IMR-90 (cell line): ENCODE results near the gene ARPC2. TPM values are rescaled to one million over a fixed set of nuclear protein-coding genes. Genes with fewer than 3 reads are reported as not detected.

Source experiments
- ATAC-seq: fragments of 200-7000 bp; cut with Tn5 transposase; 2 replicates; pipeline ENCODE4 v1.9.1; 2020; ENCODE audit warnings: low read depth, mild to moderate bottlenecking, moderate library complexity
- BruUV-seq: library from RNA; stranded (reverse); fragments of 400-500 nt; replicated peaks from 2 replicates; lab custom pipeline; 2021; lab: Mats Ljungman, UMichigan
- CTCF ChIA-PET: fragments of 300-600 bp; formaldehyde crosslinking; extraction: SDS; loops from one replicate; lab custom pipeline; 2021; ENCODE audit warnings: antibody characterized with exemption; lab: Yijun Ruan, JAX
- POLR2A ChIA-PET: fragments of 300-600 bp; sonication (Branson Sonifier 250); formaldehyde crosslinking; loops from one replicate; lab custom pipeline; 2022; ENCODE audit warnings: antibody characterized with exemption; ENCODE audit not compliant: unreplicated experiment; lab: Charles Lee
- DNase-seq: peaks from one replicate; pipeline ENCODE4 v3.0.0; 2013
- H2AFZ ChIP-seq: replicated peaks from 2 replicates; pipeline ENCODE3; 2013; ENCODE audit warnings: low read length, mild to moderate bottlenecking; ENCODE audit not compliant: poor library complexity
- H2AK5ac ChIP-seq: 2 replicates; pipeline ENCODE4 v1.6.1; 2013; ENCODE audit warnings: low read depth, low read length, inconsistent platforms
- H2AK9ac ChIP-seq: replicated peaks from 2 replicates; pipeline ENCODE3; 2013; ENCODE audit warnings: mild to moderate bottlenecking, low read depth, low read length, moderate library complexity; ENCODE audit not compliant: poor library complexity
- H2BK120ac ChIP-seq: 2 replicates; pipeline ENCODE4 v1.6.1; 2013; ENCODE audit warnings: low read depth, low read length, inconsistent platforms
- H2BK15ac ChIP-seq: 3 replicates; pipeline ENCODE4 v1.6.1; 2013; ENCODE audit warnings: low read depth, low read length, inconsistent platforms
- H2BK20ac ChIP-seq: 2 replicates; pipeline ENCODE4 v1.6.1; 2013; ENCODE audit warnings: low read depth, mild to moderate bottlenecking, inconsistent platforms, low read length, moderate library complexity
- H2BK5ac ChIP-seq: 2 replicates; pipeline ENCODE4 v1.6.1; 2013; ENCODE audit warnings: mild to moderate bottlenecking, low read depth, low read length, inconsistent platforms; ENCODE audit not compliant: poor library complexity, severe bottlenecking
- H3K14ac ChIP-seq: replicated peaks from 2 replicates; pipeline ENCODE4 v1.6.1; 2013; ENCODE audit warnings: low read depth, low read length, inconsistent platforms
- H3K18ac ChIP-seq: 2 replicates; pipeline ENCODE4 v1.6.1; 2013; ENCODE audit warnings: low read depth, low read length, control low read depth
- H3K23ac ChIP-seq: 2 replicates; pipeline ENCODE4 v1.6.1; 2013; ENCODE audit warnings: low read depth, low read length, inconsistent platforms
- H3K27ac ChIP-seq: 2 replicates; pipeline ENCODE4 v1.5.1; 2013; ENCODE audit warnings: mild to moderate bottlenecking, control low read depth, low read length; ENCODE audit not compliant: insufficient read depth
- H3K27me3 ChIP-seq: 2 replicates; pipeline ENCODE4 v1.6.1; 2013; ENCODE audit warnings: low read length; ENCODE audit not compliant: control insufficient read depth, insufficient read depth
- H3K36me3 ChIP-seq: 2 replicates; pipeline ENCODE4 v1.6.1; 2013; ENCODE audit warnings: low read length, mixed read lengths; ENCODE audit not compliant: control insufficient read depth, insufficient read depth
- H3K4ac ChIP-seq: 2 replicates; pipeline ENCODE4 v1.6.1; 2013; ENCODE audit warnings: low read depth, low read length, inconsistent platforms
- H3K4me1 ChIP-seq: 2 replicates; pipeline ENCODE4 v1.6.1; 2013; ENCODE audit warnings: low read length, mixed read lengths; ENCODE audit not compliant: control insufficient read depth, insufficient read depth
- H3K4me2 ChIP-seq: 2 replicates; pipeline ENCODE4 v1.6.1; 2013; ENCODE audit warnings: low read depth, mild to moderate bottlenecking, control low read depth, low read length, moderate library complexity
- H3K4me3 ChIP-seq: 2 replicates; pipeline ENCODE4 v1.5.1; 2013; ENCODE audit warnings: low read depth, mild to moderate bottlenecking, control low read depth, low read length, moderate library complexity; ENCODE audit not compliant: insufficient read depth
- H3K56ac ChIP-seq: 2 replicates; pipeline ENCODE4 v1.6.1; 2013; ENCODE audit warnings: low read length, inconsistent platforms; ENCODE audit not compliant: insufficient read depth; ENCODE audit errors: extremely low read depth
- H3K79me1 ChIP-seq, 2 experiments: 2 replicates each; pipeline ENCODE4 v1.6.1; 2013; ENCODE audit warnings: low read length in 2 of 2, inconsistent platforms in 1 of 2, low read depth in 1 of 2
- H3K9ac ChIP-seq: 2 replicates; pipeline ENCODE4 v1.6.1; 2013; ENCODE audit warnings: low read depth, low read length, control low read depth
- H3K9me1 ChIP-seq: 2 replicates; pipeline ENCODE4 v1.6.1; 2013; ENCODE audit warnings: low read length, inconsistent platforms; ENCODE audit not compliant: insufficient read depth
- H3K9me3 ChIP-seq: 2 replicates; pipeline ENCODE4 v1.6.1; 2013; ENCODE audit warnings: low read length; ENCODE audit not compliant: control insufficient read depth, insufficient read depth
- H4K20me1 ChIP-seq: 2 replicates; pipeline ENCODE4 v1.6.1; 2013; ENCODE audit warnings: low read length, inconsistent platforms; ENCODE audit not compliant: insufficient read depth
- H4K5ac ChIP-seq: 2 replicates; pipeline ENCODE4 v1.6.1; 2013; ENCODE audit warnings: mild to moderate bottlenecking, low read depth, low read length, control low read depth
- H4K8ac ChIP-seq, 2 experiments: 2 replicates each; pipeline ENCODE4 v1.6.1; 2013; ENCODE audit warnings: low read depth in 2 of 2, low read length in 2 of 2, control low read depth in 1 of 2, inconsistent platforms in 1 of 2
- H4K91ac ChIP-seq: 2 replicates; pipeline ENCODE4 v1.6.1; 2013; ENCODE audit warnings: low read depth, low read length, inconsistent platforms; ENCODE audit not compliant: insufficient read depth
- ELK1 ChIP-seq: fragments of 150-350 bp; IDR thresholded peaks from 2 replicates; pipeline ENCODE4 v1.6.1; 2016; ENCODE audit warnings: low read depth, mild to moderate bottlenecking, low read length, moderate library complexity, borderline replicate concordance
- MAZ ChIP-seq: IDR thresholded peaks from 2 replicates; pipeline ENCODE4 v1.6.1; 2012; ENCODE audit warnings: low read depth, mild to moderate bottlenecking, low read length, improper control_type of control experiment, moderate library complexity, borderline replicate concordance
- RAD21 ChIP-seq: IDR thresholded peaks from 2 replicates; pipeline ENCODE4 v1.6.1; 2012; ENCODE audit warnings: low read length, improper control_type of control experiment
- SMC3 ChIP-seq: fragments of 150-350 bp; IDR thresholded peaks from 2 replicates; pipeline ENCODE4 v1.6.1; 2016; ENCODE audit warnings: low read depth, mild to moderate bottlenecking, antibody characterized with exemption, low read length, moderate library complexity
- WGBS, 2 experiments: methylation state at CpG; one replicate each; pipeline versions ENCODE4 v1.1.5 to v1.1.7; 2013; ENCODE audit warnings: missing lambda C conversion rate in 2 of 2; ENCODE audit not compliant: insufficient read length in 1 of 2; ENCODE audit errors: extremely low coverage in 2 of 2; 5-methylcytosine and 5-hydroxymethylcytosine counted together
- dilution Hi-C: fragments of 300-500 bp; cut with HindIII; formaldehyde crosslinking; loops from one replicate; pipeline ENCODE4 v1.14.3; 2018; ENCODE audit warnings: low sequenced_read_pairs; ENCODE audit not compliant: unreplicated experiment
- in situ Hi-C: fragments of 300-500 bp; cut with MboI; formaldehyde crosslinking; loops from 3 replicates; pipeline ENCODE4 v1.14.3; 2019; ENCODE audit warnings: low sequenced_read_pairs, inconsistent platforms, mixed read lengths
- intact Hi-C: fragments of 100-400 bp; cut with micrococcal nuclease; formaldehyde crosslinking; loops from 2 replicates; pipeline ENCODE4 v1.10.0; 2022
- polyA plus RNA-seq, 3 experiments: library from polyadenylated mRNA; depleted of rRNA; stranded (reverse); fragments of >200 nt; gene quantifications; 2 replicates each; pipeline ENCODE4 v1.2.3, GENCODE V29; 2012; ENCODE audit warnings: low replicate concordance in 1 of 3
- total RNA-seq: library from RNA; depleted of rRNA; stranded (reverse); fragments of >200 nt; gene quantifications from 2 replicates; pipeline ENCODE4 v1.2.3, GENCODE V29; 2012
- TF ChIP-seq, protein P1 (sequence below): conservative IDR thresholded peaks from 2 replicates; pipeline ENCODE4 v1.5.1; 2012; ENCODE audit warnings: mild to moderate bottlenecking, low read depth, low read length, improper control_type of control experiment

The ARPC2 gene
- total and polyA plus RNA-seq, 2 of the 4 experiments (the other 2 are of a cell fraction) = 561 to 635 TPM

DNA sequence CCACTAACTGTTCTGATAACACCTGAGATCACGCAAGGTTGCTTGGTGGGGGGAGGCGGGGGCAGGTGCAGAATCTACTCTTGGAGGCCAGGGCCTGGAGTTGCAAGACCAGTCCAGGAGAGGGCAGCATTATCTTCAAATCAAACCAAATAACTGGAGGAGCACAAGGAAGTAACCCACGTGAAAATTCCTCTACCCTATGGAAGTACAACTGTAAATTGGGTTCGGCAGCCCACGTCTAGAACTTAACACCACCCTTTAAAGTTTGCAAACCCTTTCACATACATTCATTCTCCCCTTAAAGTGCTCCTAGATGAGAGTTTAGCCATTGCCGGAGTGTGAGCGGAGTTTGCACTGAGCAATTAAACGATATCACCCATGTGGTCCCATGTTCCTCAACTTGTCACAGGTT is 30.6 kb upstream of the ARPC2 start:
- intact Hi-C loops (loop anchor here (2.0 to 5.0 kb wide), 4 partner anchors 41 to 280 kb away; no protein-coding TSS in a partner anchor), in situ Hi-C loops (no loop called here), dilution Hi-C loops (no loop called here)
- no peak overlapping the region for H3K56ac ChIP-seq
- H2BK120ac ChIP-seq = no peak overlapping the region
- H2AK9ac ChIP-seq = no peak overlapping the region
- no peak overlapping the region for H2AK5ac ChIP-seq
- H3K79me1 ChIP-seq = no peaks in the 10 kb centered on the region
- H3K4me3 ChIP-seq = no peak overlapping the region
- no peak overlapping the region for H3K4ac ChIP-seq
- peak overlapping the region; percentile 46 for H3K4me2 ChIP-seq
- H3K9ac ChIP-seq = no peak overlapping the region
- H3K14ac ChIP-seq = no peak overlapping the region
- no peak overlapping the region for H2BK15ac ChIP-seq
- H4K8ac ChIP-seq = peak overlapping the region in 1 of 2 experiments; percentile 36; a peak in 2 of 4 replicates
- no peak overlapping the region for H3K23ac ChIP-seq
- H3K18ac ChIP-seq = no peak overlapping the region
- H4K91ac ChIP-seq = no peak overlapping the region; the same call in 1 of the 2 replicates
- peaks cover 33% of the 10 kb centered on the region for H3K27me3 ChIP-seq
- ATAC-seq (peak; percentile 99), DNase-seq (peak; percentile 72)
- H3K9me3 ChIP-seq = no peaks in the 10 kb centered on the region
- H3K36me3 ChIP-seq = no peaks in the 10 kb centered on the region
- no peaks in the 10 kb centered on the region; the same call in 1 of the 2 replicates for H3K4me1 ChIP-seq
- TF ChIP-seq MAZ (peak; percentile 8; the same call in 1 of the 2 replicates), ELK1 (no peak), RAD21 (peak; percentile 68), SMC3 (peak; percentile 57)
- TF ChIP-seq, protein P1, sequence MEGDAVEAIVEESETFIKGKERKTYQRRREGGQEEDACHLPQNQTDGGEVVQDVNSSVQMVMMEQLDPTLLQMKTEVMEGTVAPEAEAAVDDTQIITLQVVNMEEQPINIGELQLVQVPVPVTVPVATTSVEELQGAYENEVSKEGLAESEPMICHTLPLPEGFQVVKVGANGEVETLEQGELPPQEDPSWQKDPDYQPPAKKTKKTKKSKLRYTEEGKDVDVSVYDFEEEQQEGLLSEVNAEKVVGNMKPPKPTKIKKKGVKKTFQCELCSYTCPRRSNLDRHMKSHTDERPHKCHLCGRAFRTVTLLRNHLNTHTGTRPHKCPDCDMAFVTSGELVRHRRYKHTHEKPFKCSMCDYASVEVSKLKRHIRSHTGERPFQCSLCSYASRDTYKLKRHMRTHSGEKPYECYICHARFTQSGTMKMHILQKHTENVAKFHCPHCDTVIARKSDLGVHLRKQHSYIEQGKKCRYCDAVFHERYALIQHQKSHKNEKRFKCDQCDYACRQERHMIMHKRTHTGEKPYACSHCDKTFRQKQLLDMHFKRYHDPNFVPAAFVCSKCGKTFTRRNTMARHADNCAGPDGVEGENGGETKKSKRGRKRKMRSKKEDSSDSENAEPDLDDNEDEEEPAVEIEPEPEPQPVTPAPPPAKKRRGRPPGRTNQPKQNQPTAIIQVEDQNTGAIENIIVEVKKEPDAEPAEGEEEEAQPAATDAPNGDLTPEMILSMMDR = peak; percentile 78
- 93% methylated on average over 3 of the region's 8 CpGs; no CpG with 5 or more reads in 1 of the 2 experiments for WGBS, 2 experiments
- BruUV-seq = no TSS peak
- ChIA-PET POLR2A (no interaction called here), CTCF (no interaction called here)
- H4K20me1 ChIP-seq = no peaks in the 10 kb centered on the region
- no peak overlapping the region for H2BK5ac ChIP-seq
- H3K27ac ChIP-seq = no peak overlapping the region
- H3K9me1 ChIP-seq = no peaks in the 10 kb centered on the region
- peak overlapping the region; percentile 86 for H2AFZ ChIP-seq
- no peak overlapping the region for H2BK20ac ChIP-seq
- no peak overlapping the region for H4K5ac ChIP-seq
